ENCODE results near the gene DLG2. TPM values are rescaled to one million over a fixed set of nuclear protein-coding genes. Genes with fewer than 3 reads are reported as not detected.
"Not testable (repeated sequence)": the region's sequence is repeated elsewhere in the genome, so short reads cannot be mapped to it uniquely, and the experiment has no call there.

DLG2 gene
- total RNA-seq, 1 experiment from 2014 or later = not detected

- no peak for DNase-seq (ENCODE audit: low read depth)
These were observed 1243.6 kb downstream of the DLG2 start for GRCh38 chr11:84383576-84383975.

DNA sequence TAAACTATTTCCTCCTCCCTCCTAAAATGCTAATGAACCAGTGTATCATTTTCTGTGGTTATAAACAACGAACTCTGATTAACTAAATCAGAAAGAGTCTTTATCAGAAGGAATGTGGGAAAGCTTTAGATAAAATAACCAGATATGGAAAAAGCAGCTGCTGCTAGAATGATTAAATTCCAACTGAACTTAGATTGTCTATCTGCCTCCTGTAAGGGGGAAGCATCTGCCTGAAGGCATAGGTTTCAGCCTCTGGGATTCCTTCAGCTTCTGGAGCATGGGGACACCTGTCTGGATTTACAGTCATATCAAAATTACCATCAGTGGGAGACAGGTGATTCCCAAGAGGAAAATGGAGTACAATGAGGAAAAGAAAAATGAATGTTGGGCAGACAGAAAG is 1245.5 kb downstream of the DLG2 start:
- no peak for DNase-seq (ENCODE audit: low read depth)

DNA sequence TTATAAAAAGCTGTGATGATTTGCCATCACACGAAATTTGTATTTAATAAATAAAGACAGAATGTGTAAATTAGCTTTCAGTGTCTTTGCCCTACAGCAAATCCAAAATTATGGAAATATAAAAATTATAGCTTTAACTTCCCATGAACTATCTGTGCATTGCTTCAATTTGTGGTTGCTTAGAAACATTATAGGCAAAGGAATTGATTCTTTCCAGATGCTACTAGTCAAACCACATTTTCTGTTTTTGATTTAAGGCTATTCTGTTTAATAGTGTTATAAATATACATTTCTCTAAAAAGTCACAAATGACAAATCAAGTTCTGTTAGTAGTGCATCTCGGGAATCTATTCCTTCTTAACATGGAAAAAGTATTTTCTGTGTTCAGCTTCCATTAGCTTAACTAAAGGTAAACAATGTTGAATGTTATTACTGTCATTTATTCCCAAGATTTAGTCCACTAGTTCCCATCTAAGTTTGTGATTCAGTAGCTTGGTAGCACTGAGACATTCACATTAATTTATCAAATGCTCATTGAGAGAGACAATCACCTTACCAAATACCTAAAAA is 1254.7 kb downstream of the DLG2 start:
- DNase-seq (ENCODE audit: low read depth) = no peak

- no peak for DNase-seq (ENCODE audit: low read depth)
These were observed 1269.1 kb downstream of the DLG2 start for GRCh38 chr11:84358034-84358433.

DNA sequence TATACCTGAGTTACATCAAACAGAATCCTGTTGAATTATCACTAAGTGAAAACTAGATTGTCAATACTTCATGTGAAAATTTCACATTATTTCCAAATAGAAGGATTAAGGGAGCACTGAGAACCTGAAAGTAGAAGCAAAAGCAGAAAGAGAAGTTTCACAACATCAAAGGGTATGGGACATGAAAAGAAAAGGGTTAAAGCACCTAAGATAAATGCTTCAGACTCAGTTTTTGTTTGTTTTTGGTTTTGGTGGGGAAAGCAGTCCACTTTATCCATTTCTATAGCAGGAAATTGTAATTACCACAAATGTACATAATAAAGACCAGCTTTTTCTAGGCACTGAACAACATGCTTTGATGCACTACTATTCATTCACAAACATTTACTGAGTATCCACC is 1271.2 kb downstream of the DLG2 start:
- DNase-seq (ENCODE audit: low read depth) = no peak

GRCh38 chr11:84345597-84345996 is 1281.5 kb downstream of the DLG2 start:
- no peak for DNase-seq (ENCODE audit: low read depth)

- DNase-seq (ENCODE audit: low read depth) = no peak
These were observed 1282.1 kb downstream of the DLG2 start for GRCh38 chr11:84345027-84345426.

DNA sequence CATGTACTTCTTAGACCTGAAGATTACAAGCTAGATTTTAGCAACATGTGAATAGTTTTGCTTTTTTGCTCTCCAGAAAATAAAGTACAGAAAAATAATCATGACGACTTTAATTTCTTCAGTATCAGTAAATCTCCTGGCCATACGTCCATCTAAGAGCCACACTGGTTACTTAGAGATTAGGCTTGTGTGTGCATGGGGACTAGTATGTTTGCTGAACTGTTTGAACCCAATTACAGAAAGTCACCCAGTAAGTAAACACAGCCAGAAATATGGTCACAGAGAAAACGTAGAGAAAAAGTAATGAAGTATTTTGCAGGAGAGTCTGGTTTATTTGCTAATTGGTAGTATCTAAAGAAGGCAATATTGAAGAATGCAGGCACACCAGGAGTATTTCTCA is 1287.3 kb downstream of the DLG2 start:
- no peak for DNase-seq (ENCODE audit: low read depth)

DNA sequence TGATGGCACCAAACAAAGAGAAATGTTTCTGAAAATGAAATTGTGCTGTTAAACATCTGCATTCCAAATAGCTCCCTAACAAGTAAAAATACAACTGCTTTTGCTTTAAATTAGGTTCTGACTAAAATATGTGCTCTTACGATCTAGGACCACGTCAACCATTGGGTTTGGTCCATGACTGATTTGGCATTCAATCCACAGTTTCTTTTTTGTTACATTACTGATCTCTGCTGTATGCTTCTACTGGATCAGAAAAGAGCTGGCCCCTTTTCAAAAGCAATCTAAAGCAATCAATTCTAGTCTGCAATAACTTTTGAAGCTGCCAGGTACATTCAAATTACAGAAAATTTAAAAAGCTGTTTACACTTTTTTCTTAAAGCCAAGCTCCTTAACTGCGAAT is 1293.9 kb downstream of the DLG2 start:
- DNase-seq (ENCODE audit: low read depth) = no peak

DNA sequence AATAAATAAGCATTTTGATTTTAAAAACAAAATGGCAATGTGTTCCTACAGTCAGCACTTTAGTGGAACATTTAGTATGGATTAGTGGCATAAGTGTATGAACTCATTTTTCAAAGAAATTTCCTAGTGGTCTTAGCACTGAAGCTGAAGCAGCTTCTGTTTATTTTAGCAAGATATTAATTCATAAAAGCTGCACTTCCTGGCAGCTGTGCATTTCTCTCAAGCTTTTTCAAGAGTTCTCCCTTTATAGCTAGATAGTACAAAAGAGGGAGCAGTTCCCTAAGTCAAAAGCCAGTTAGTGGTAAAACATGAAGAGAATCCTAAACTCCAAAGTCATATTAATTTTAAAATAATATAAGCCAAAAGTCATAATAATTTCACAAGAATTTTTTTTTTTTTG is 1304.9 kb downstream of the DLG2 start:
- DNase-seq (ENCODE audit: low read depth) = no peak

DNA sequence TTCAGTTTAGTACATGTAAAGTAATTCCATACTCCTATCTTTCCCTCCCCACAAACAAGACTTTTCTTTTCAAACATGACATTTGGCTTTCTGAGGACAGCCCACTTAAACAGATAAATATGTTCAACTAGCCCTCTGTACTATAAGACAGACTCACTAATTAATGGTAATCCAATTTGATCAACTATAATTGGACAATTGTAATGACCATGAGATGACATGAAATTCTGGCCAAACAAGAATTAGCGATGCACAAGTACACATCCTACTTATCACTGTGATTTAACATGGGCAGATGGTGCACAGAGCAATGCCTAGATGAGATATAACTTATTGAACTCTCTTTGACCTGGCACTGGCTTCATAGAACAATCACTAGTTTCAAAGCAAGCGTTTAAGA is 1307.3 kb downstream of the DLG2 start:
- DNase-seq (ENCODE audit: low read depth) = no peak

GRCh38 chr11:84316866-84317555 is 1310.1 kb downstream of the DLG2 start:
- DNase-seq (ENCODE audit: low read depth) = peak; percentile 1

GRCh38 chr11:84313830-84314359 is 1313.2 kb downstream of the DLG2 start:
- DNase-seq (ENCODE audit: low read depth) = no peak

DNA sequence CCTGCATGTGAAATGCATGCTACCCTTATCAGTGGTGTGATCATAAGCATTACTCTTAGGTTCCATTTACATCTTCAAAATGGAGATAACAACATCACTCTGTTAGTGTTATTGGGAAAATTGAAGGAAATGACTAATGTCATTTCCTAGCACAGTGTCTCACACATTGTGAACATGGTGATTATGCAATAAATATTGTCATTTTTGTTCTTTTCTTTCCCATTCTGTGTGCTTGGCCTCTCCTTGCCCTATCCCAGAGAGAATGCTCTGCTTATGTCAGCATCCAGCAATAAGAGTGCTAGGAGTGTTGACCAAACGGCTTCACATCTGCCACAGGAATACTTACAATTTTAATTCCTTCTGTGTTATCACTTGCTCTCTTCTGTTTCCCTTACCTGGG is 1316.9 kb downstream of the DLG2 start:
- no peak for DNase-seq (ENCODE audit: low read depth)

GRCh38 chr11:84308491-84308890 is 1318.7 kb downstream of the DLG2 start:
- not testable (repeated sequence) for DNase-seq (ENCODE audit: low read depth)

DNA sequence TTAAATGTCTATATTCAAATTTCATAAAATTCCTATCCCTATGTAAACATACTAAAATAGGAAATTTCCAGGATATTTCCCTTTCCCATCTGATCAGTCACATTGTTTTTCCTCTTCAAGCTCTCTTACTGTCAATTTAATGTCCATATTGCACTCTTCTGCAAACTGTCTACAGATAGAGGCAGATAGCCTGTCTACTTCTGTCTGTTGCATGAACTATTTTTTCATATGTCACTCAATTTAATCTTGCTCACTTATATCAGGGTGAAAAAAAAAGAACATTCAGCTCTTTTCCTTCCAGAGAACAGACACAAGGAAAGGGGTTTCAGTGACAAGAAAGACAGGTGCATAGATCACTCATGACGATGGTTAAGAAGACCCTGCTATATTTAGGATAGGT is 1327.1 kb downstream of the DLG2 start:
- DNase-seq (ENCODE audit: low read depth) = no peak

GRCh38 chr11:84297570-84297969 is 1329.6 kb downstream of the DLG2 start:
- DNase-seq (ENCODE audit: low read depth) = no peak

GRCh38 chr11:84295815-84296214 is 1331.3 kb downstream of the DLG2 start:
- DNase-seq (ENCODE audit: low read depth) = no peak

DNA sequence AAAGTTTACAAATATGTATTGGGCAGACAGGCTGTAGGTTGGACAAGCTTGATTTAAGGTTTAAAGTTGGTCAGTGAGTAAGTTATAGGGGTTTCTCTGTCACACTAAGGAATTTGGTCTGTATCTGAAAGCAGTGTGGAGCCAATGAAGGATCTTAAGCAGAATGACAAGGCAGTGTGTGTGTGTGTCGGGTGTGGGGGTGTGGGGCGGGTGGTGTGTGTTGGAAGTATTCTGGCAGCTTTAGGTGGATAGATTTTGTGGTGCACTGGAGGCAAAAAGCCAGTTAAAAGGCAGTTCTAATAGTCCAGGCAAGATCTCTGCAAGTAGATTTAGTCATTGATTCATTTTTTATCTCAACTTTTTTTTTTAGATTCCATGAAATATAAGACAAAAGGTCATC is 1334.2 kb downstream of the DLG2 start:
- DNase-seq (ENCODE audit: low read depth) = no peak

DNA sequence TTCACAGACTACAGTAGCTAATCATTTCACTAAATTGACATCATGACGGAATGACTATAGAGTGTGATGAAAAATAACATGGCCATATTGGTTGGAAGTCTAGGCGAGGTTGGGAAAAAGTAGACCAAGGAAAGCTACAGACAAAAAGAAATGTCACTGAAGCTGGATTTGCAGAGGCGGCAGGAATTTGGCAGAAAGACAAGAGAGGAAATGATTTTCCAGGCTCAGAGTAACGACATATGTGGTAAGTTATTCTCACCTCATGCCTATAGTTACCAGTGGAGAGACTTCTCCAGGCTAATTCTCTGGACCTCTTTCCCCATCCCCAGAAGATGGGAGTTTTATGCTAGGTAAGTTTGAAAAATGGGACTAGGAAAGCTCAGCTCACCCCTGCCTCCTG is 1335.1 kb downstream of the DLG2 start:
- peak; percentile 3 for DNase-seq (ENCODE audit: low read depth)

GRCh38 chr11:84290647-84291046 is 1336.5 kb downstream of the DLG2 start:
- peak; percentile 20 for DNase-seq (ENCODE audit: low read depth)

DNA sequence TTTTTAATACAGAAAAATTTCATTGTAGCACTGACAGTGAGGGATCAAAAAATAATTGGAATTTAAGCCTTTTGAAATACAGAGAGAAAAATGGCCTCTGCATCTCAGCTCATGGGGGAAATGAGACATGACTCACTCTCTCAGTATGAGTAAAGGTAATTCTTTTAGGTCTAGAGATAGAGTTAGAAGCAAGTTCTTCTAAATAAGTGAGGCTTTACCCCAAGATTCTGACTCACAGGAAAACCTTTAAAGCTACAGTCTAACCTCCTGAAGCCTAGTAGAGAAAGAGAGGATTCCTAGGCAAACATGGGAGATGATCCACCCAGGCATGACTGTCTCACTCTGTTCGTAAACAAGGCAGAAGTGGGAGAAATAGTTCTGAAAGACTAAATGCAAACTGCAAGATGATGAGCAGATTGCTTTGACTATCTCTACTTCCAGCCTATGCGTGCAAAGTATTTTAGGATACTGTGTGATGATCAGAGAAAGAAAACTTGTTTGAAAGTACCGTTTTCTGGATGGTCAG is 1337.7 kb downstream of the DLG2 start:
- peak; percentile 70 for DNase-seq (ENCODE audit: low read depth)

- no peak for DNase-seq (ENCODE audit: low read depth)
These were observed 1353.6 kb downstream of the DLG2 start for GRCh38 chr11:84273541-84273940.

All from M059J (cell line).